NCI-H1694 treated with DMSO at 0.1 percent for 48 hours (cell line): ENCODE results near the gene SDK1.

ENCODE experiments used
- DNase-seq: peaks from one replicate; lab custom pipeline; 2025; lab: John Stamatoyannopoulos, UW

SDK1 gene

DNA sequence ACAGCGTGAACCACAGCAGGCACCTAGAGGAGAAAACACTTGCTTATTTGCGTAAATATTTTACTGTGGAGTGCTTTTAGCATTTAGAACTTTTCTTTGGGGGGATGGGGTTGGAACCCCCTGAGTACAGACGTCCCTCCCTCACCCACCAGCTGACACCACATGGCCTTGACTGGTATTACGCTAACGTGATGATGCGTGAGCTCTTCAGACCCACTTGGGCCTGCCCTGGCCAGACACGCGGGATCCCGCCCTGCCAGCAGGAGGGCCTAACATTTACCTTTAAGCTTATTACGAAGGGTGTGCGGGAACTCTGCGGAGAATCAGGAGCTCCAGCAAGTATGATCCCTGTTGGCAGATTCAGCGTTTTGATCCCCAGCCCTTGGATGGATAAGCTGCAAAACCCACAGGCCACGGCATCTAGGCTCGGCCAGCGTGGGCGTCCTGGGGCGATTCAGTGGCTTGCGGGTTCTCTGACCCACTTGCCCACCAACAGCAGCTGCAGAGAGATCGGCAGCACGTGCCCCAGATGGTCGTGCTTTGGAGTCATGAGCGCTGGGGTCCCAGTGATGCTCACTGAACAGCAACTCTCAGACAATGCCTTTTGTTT, 835.6 kb downstream of the SDK1 start:
- DNase-seq = no peak

DNA sequence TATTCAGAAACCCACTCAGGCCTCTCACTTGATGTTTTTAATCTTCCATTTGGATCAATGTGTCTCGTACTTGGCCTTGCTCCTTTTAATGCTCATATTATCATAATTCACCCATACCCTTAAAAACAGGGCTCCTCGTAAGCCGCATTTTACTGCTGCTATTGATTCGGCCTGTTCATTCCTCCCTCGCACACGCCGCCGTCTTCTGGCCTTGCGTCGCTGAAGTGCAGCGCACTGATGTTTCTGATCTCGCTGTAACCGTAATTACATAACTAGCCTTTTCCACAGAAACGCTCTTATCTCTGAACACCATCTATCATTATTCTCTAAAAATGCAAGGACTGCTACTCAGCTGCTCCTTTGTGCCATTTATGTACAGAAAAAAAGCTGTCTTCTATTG, 836.5 kb downstream of the SDK1 start:
- DNase-seq = no peak

DNA sequence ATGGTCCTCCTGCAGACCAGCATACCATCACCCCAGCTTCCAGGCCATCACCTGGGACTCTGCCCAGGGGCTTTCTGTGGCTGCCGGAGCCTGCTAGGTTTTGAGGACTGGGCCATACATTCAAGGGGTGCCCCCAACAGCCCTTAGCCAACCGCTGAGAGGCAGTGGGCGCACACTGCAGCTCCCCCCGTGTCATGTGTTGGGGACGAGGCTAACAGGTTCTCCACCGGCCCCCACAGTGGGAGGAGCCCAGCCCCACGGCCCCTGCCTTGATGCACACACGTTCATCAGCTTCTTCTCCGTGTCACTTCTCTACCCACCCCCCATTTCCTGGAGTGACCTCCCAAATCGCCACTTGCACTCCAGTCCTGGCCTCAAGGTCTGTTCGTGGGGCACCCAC, 837.8 kb downstream of the SDK1 start:
- no peak for DNase-seq

GRCh38 chr7:4139656-4140625, 838.9 kb downstream of the SDK1 start:
- no peak for DNase-seq

DNA sequence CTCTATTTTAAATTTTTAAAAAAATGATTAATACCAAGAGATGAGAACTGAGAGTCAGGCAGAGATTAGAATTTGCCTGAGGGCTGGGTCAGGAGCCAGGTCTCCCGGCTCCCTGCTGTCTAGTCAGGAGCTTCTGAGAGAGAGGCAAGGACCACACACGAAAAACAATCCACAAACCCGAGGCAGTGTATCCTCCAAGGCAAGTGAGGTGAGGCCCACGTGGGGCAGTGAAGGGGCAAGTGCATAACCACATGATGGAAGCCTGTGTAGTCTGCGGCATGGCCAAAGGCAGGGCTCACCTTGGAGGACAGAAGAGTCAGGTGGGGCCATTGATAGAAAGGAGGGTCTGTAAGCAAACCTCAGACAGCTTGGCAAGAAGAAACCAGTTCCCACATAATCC, 839.9 kb downstream of the SDK1 start:
- DNase-seq = no peak

- no peak for DNase-seq
These were observed 842.0 kb downstream of the SDK1 start for GRCh38 chr7:4143006-4143405.

DNA sequence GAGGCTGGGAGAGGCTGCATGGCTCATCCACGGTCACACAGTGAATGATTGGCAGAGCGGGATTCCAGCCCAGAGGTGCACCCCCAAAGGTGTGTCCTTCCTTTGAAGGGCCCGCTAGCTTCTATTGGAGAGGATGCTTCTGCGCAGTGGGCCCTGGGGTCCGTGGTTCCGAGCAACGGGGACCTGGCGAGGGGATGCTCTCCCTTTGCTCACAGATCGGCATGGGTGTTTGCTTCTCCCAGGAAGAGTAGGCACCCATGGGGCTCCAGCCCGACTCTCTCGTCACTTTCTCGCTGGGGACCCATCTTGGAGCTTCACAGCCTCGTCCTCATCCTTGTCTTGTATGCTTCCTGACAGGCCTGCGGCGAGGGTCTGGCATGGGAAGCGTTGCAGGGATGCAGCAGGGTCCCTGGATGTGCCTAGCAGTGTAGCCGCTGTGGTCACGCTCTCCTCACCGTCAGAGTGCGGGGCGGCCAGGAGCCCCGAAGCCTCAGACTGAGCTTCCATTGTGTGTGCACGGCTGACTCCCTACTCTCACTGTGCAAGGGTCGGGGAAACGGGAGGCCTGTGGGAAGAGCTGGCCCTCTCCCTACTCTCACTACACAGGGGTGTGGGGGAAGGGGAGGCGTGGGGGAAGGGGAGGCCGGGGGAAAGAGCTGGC, 842.6 kb downstream of the SDK1 start:
- no peak for DNase-seq

- DNase-seq = no peak
These were observed 843.2 kb downstream of the SDK1 start for GRCh38 chr7:4144172-4144701.

DNA sequence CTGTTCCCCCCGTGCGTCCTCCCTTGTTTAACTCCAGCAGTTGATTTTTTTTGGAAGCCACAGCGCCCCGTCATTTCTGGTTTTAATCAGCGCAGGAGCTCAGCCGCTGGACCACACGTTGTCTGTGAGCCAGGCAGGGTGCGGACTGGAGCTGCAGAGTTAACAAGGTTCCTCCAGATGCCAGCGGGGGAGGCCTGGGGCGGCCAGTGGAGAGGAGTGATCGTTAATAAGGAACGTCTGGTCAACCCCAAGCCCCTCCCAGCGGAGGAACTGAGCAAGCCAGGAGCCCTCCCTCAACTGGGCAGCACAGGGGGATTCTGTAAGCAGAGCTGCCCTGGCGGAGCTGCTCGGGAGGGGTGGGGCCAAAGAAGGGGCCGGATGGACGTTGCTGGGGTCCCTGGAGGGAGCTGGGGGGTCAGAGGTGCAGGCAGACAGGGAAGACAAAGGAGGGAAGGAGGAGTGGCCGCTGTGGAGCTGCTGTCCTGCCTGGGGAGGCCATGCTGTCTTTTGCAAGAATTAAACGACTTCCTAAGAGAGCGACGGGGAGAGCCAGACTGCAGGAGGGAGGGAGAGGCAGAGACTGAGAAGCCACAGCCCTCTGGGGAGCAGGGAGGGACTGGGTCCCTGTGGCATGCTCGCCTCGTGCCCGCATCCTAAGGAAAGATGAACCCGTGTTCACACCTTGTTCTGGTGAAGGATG, 843.9 kb downstream of the SDK1 start:
- DNase-seq = no peak

GRCh38 chr7:4145576-4145975, 844.5 kb downstream of the SDK1 start:
- no peak for DNase-seq

- DNase-seq = no peak
These were observed 847.0 kb downstream of the SDK1 start for GRCh38 chr7:4147926-4148620.

GRCh38 chr7:4149236-4149635, 848.2 kb downstream of the SDK1 start:
- DNase-seq = no peak

GRCh38 chr7:4149645-4150044, 848.6 kb downstream of the SDK1 start:
- DNase-seq = no peak

- no peak for DNase-seq
These were observed 849.7 kb downstream of the SDK1 start for GRCh38 chr7:4150731-4151130.

GRCh38 chr7:4151524-4151923, 850.5 kb downstream of the SDK1 start:
- DNase-seq = no peak

DNA sequence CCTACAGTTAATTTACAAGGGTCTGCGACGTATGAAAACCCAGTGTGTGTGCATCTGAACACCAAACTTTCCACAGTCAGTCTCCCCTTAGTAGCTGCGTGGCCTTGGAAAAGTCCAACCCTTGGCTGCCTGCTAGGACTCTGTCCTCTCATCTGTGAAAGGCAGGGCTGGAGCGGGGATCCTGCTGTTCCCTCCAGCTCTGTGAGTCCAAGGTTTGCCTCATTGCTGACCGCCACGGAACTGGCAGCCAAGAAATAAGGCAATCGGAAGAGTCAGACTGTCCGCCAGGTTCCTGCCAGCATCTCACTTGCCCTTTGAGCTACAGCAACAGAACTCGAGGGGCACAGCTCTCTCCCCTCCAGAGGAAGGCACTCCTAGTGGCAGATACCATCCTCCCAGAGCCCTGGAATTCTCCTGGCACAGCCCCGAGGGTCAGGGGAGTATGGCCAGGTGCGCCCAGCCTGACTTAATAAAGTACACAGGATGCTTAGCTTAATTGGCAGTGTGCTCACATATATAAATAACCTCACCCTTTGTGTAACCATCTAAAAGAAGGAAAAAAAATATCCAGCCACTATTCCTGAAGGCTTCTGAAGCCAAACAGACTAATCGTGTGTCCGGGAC, 851.0 kb downstream of the SDK1 start:
- no peak for DNase-seq

DNA sequence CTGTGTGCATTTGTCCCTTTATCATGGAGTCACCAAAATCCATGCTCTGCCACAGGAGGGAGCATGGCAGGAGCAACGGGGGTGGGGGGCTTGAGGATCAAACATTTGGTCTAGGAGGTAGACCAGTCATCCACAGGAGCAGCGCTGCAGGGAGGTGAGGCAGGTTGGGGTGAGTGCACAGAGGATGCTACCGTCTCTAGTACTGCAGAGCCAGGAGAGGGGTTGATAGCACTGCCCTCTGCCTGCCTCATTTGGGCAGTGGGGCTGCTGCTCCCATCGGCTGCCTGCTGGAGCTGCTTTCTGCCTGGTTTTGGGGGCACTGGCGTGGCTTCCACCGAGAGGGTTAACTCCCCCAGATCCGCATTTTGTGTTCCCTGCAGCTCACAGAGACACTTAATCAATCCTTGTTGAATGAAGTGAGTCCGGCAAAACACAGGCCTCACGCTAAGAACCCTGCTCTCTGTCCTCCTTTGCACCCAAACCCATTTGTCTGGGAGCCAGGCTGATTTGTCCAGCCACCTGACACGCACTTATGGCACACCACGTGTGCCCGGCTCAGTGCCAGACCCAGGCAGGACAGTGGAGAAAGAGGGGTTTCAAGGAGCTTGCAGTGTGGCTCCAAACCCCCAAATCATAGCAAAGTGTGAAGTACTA, 854.0 kb downstream of the SDK1 start:
- no peak for DNase-seq

DNA sequence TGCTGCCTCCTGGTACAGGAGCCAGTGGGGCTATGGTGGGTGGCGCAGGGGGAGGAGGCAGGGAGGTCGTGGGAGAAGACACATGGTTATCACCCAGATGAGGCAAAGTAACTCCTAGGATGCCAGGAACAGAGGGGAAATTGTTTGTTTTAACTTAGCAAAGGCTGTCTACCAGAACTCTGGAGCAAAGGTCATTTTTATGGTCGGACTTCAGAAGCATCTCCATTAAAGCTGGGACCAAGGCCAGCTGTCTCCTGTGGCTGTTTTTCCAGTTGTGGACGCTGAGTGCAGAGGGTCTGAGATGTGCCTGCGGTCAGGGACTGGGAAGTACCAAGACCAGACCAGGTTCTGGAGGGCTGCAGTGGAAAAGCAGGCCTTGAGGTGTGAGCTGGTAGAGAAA, 855.1 kb downstream of the SDK1 start:
- no peak for DNase-seq

DNA sequence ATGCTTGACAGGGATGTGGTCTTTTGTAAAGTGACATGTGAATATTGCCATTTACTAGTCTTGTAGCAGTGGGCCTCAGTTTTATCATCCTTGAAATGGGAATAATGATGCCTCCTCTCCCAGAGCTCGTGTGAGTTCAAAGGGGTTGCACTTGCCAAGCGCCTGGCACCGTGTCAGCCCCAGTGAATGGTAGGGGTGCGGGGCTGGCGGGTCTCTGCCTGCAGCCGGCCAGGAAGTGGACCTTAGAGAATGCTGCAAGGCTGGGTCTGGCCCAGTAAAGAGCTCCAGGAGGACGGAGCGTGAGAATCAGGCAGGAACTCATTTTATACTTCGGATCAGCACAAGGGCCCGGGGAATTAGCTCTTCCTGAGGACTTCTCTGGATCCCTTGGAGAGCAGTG, 856.6 kb downstream of the SDK1 start:
- no peak for DNase-seq

- DNase-seq = no peak
These were observed 857.5 kb downstream of the SDK1 start for GRCh38 chr7:4158441-4159153.
